Measurements from ENCODE around the gene GPBAR1.
"Not testable (repeated sequence)": the region's sequence is repeated elsewhere in the genome, so short reads cannot be mapped to it uniquely, and the experiment has no call there.

Gene GPBAR1

GRCh38 chr2:218310853-218311540 is 50.2 kb downstream of the GPBAR1 start:
- no peak for DNase-seq (ENCODE audit: low read depth in 2 of 2)

- DNase-seq (ENCODE audit: low read depth in 2 of 2), result not testable (repeated sequence)
Measured at GRCh38 chr2:218311541-218312266, 50.9 kb downstream of the GPBAR1 start.

- DNase-seq (ENCODE audit: low read depth in 2 of 2), result no peak
Measured at GRCh38 chr2:218312267-218312756, 51.5 kb downstream of the GPBAR1 start.

DNA sequence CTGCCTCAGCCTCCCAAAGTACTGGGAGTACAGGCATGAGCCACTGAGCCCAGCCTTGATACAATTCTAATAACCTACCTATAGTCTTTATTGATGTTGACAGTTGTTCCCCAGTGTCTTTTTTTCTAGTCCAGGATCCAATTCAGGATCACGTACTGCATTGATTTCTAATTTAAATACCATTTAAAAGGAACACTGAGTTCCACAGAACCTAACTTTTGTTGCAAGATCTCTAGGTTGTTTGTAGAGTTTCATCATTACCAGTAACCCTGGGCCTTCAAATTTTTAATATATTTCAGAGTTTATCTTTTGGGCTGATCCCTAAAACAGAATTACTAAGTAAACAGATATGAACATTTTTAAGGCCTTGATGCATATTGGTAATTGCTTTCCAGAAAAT is 52.5 kb downstream of the GPBAR1 start:
- DNase-seq (ENCODE audit: low read depth in 2 of 2), result no peak
